IMR-90 (cell line): ENCODE results near the gene SEPTIN3. TPM values are rescaled to one million over a fixed set of nuclear protein-coding genes. Genes with fewer than 3 reads are reported as not detected.

ENCODE experiments used
- ATAC-seq: fragments of 200-7000 bp; cut with Tn5 transposase; 2 replicates; pipeline ENCODE4 v1.9.1; 2020; ENCODE audit warnings: low read depth, mild to moderate bottlenecking, moderate library complexity
- BruUV-seq: library from RNA; stranded (reverse); fragments of 400-500 nt; replicated peaks from 2 replicates; lab custom pipeline; 2021; lab: Mats Ljungman, UMichigan
- CTCF ChIA-PET: fragments of 300-600 bp; formaldehyde crosslinking; extraction: SDS; loops from one replicate; lab custom pipeline; 2021; ENCODE audit warnings: antibody characterized with exemption; lab: Yijun Ruan, JAX
- POLR2A ChIA-PET: fragments of 300-600 bp; sonication (Branson Sonifier 250); formaldehyde crosslinking; loops from one replicate; lab custom pipeline; 2022; ENCODE audit warnings: antibody characterized with exemption; ENCODE audit not compliant: unreplicated experiment; lab: Charles Lee
- DNase-seq: peaks from one replicate; pipeline ENCODE4 v3.0.0; 2013
- H2AFZ ChIP-seq: replicated peaks from 2 replicates; pipeline ENCODE3; 2013; ENCODE audit warnings: low read length, mild to moderate bottlenecking; ENCODE audit not compliant: poor library complexity
- H2AK5ac ChIP-seq: 2 replicates; pipeline ENCODE4 v1.6.1; 2013; ENCODE audit warnings: low read depth, low read length, inconsistent platforms
- H2AK9ac ChIP-seq: replicated peaks from 2 replicates; pipeline ENCODE3; 2013; ENCODE audit warnings: mild to moderate bottlenecking, low read depth, low read length, moderate library complexity; ENCODE audit not compliant: poor library complexity
- H2BK120ac ChIP-seq: 2 replicates; pipeline ENCODE4 v1.6.1; 2013; ENCODE audit warnings: low read depth, low read length, inconsistent platforms
- H2BK15ac ChIP-seq: 3 replicates; pipeline ENCODE4 v1.6.1; 2013; ENCODE audit warnings: low read depth, low read length, inconsistent platforms
- H2BK20ac ChIP-seq: 2 replicates; pipeline ENCODE4 v1.6.1; 2013; ENCODE audit warnings: low read depth, mild to moderate bottlenecking, inconsistent platforms, low read length, moderate library complexity
- H2BK5ac ChIP-seq: 2 replicates; pipeline ENCODE4 v1.6.1; 2013; ENCODE audit warnings: mild to moderate bottlenecking, low read depth, low read length, inconsistent platforms; ENCODE audit not compliant: poor library complexity, severe bottlenecking
- H3K14ac ChIP-seq: replicated peaks from 2 replicates; pipeline ENCODE4 v1.6.1; 2013; ENCODE audit warnings: low read depth, low read length, inconsistent platforms
- H3K18ac ChIP-seq: 2 replicates; pipeline ENCODE4 v1.6.1; 2013; ENCODE audit warnings: low read depth, low read length, control low read depth
- H3K23ac ChIP-seq: 2 replicates; pipeline ENCODE4 v1.6.1; 2013; ENCODE audit warnings: low read depth, low read length, inconsistent platforms
- H3K27ac ChIP-seq: 2 replicates; pipeline ENCODE4 v1.5.1; 2013; ENCODE audit warnings: mild to moderate bottlenecking, control low read depth, low read length; ENCODE audit not compliant: insufficient read depth
- H3K27me3 ChIP-seq: 2 replicates; pipeline ENCODE4 v1.6.1; 2013; ENCODE audit warnings: low read length; ENCODE audit not compliant: control insufficient read depth, insufficient read depth
- H3K36me3 ChIP-seq: 2 replicates; pipeline ENCODE4 v1.6.1; 2013; ENCODE audit warnings: low read length, mixed read lengths; ENCODE audit not compliant: control insufficient read depth, insufficient read depth
- H3K4ac ChIP-seq: 2 replicates; pipeline ENCODE4 v1.6.1; 2013; ENCODE audit warnings: low read depth, low read length, inconsistent platforms
- H3K4me1 ChIP-seq: 2 replicates; pipeline ENCODE4 v1.6.1; 2013; ENCODE audit warnings: low read length, mixed read lengths; ENCODE audit not compliant: control insufficient read depth, insufficient read depth
- H3K4me2 ChIP-seq: 2 replicates; pipeline ENCODE4 v1.6.1; 2013; ENCODE audit warnings: low read depth, mild to moderate bottlenecking, control low read depth, low read length, moderate library complexity
- H3K4me3 ChIP-seq: 2 replicates; pipeline ENCODE4 v1.5.1; 2013; ENCODE audit warnings: low read depth, mild to moderate bottlenecking, control low read depth, low read length, moderate library complexity; ENCODE audit not compliant: insufficient read depth
- H3K56ac ChIP-seq: 2 replicates; pipeline ENCODE4 v1.6.1; 2013; ENCODE audit warnings: low read length, inconsistent platforms; ENCODE audit not compliant: insufficient read depth; ENCODE audit errors: extremely low read depth
- H3K79me1 ChIP-seq, 2 experiments: 2 replicates each; pipeline ENCODE4 v1.6.1; 2013; ENCODE audit warnings: low read length in 2 of 2, inconsistent platforms in 1 of 2, low read depth in 1 of 2
- H3K9ac ChIP-seq: 2 replicates; pipeline ENCODE4 v1.6.1; 2013; ENCODE audit warnings: low read depth, low read length, control low read depth
- H3K9me1 ChIP-seq: 2 replicates; pipeline ENCODE4 v1.6.1; 2013; ENCODE audit warnings: low read length, inconsistent platforms; ENCODE audit not compliant: insufficient read depth
- H3K9me3 ChIP-seq: 2 replicates; pipeline ENCODE4 v1.6.1; 2013; ENCODE audit warnings: low read length; ENCODE audit not compliant: control insufficient read depth, insufficient read depth
- H4K20me1 ChIP-seq: 2 replicates; pipeline ENCODE4 v1.6.1; 2013; ENCODE audit warnings: low read length, inconsistent platforms; ENCODE audit not compliant: insufficient read depth
- H4K5ac ChIP-seq: 2 replicates; pipeline ENCODE4 v1.6.1; 2013; ENCODE audit warnings: mild to moderate bottlenecking, low read depth, low read length, control low read depth
- H4K8ac ChIP-seq, 2 experiments: 2 replicates each; pipeline ENCODE4 v1.6.1; 2013; ENCODE audit warnings: low read depth in 2 of 2, low read length in 2 of 2, control low read depth in 1 of 2, inconsistent platforms in 1 of 2
- H4K91ac ChIP-seq: 2 replicates; pipeline ENCODE4 v1.6.1; 2013; ENCODE audit warnings: low read depth, low read length, inconsistent platforms; ENCODE audit not compliant: insufficient read depth
- BHLHE40 ChIP-seq: fragments of 150-350 bp; IDR thresholded peaks from 2 replicates; pipeline ENCODE4 v1.6.1; 2016; ENCODE audit warnings: mild to moderate bottlenecking, low read depth, low read length
- CHD1 ChIP-seq: IDR thresholded peaks from 2 replicates; pipeline ENCODE4 v1.6.1; 2012; ENCODE audit warnings: low read depth, low read length, improper control_type of control experiment
- FOS ChIP-seq: fragments of 150-350 bp; IDR thresholded peaks from 2 replicates; pipeline ENCODE4 v1.6.1; 2016; ENCODE audit warnings: low read depth, low read length
- MAFK ChIP-seq: IDR thresholded peaks from 2 replicates; pipeline ENCODE4 v1.6.1; 2012; ENCODE audit warnings: low read depth, low read length, improper control_type of control experiment
- MAZ ChIP-seq: IDR thresholded peaks from 2 replicates; pipeline ENCODE4 v1.6.1; 2012; ENCODE audit warnings: low read depth, mild to moderate bottlenecking, low read length, improper control_type of control experiment, moderate library complexity, borderline replicate concordance
- MXI1 ChIP-seq: IDR thresholded peaks from 2 replicates; pipeline ENCODE4 v1.6.1; 2012; ENCODE audit warnings: low read depth, mild to moderate bottlenecking, low read length, moderate library complexity, borderline replicate concordance
- NFE2L2 ChIP-seq: fragments of 150-350 bp; IDR thresholded peaks from 2 replicates; pipeline ENCODE4 v1.6.1; 2016; ENCODE audit warnings: low read depth, mild to moderate bottlenecking, low read length
- RCOR1 ChIP-seq: IDR thresholded peaks from 2 replicates; pipeline ENCODE4 v1.6.1; 2012; ENCODE audit warnings: mild to moderate bottlenecking, low read length, improper control_type of control experiment; ENCODE audit not compliant: insufficient replicate concordance
- RFX5 ChIP-seq: IDR thresholded peaks from 2 replicates; pipeline ENCODE4 v1.8.0; 2012; ENCODE audit warnings: low read depth, mild to moderate bottlenecking, low read length, moderate library complexity
- WGBS, 2 experiments: methylation state at CpG; one replicate each; pipeline versions ENCODE4 v1.1.5 to v1.1.7; 2013; ENCODE audit warnings: missing lambda C conversion rate in 2 of 2; ENCODE audit not compliant: insufficient read length in 1 of 2; ENCODE audit errors: extremely low coverage in 2 of 2; 5-methylcytosine and 5-hydroxymethylcytosine counted together
- dilution Hi-C: fragments of 300-500 bp; cut with HindIII; formaldehyde crosslinking; loops from one replicate; pipeline ENCODE4 v1.14.3; 2018; ENCODE audit warnings: low sequenced_read_pairs; ENCODE audit not compliant: unreplicated experiment
- in situ Hi-C: fragments of 300-500 bp; cut with MboI; formaldehyde crosslinking; loops from 3 replicates; pipeline ENCODE4 v1.14.3; 2019; ENCODE audit warnings: low sequenced_read_pairs, inconsistent platforms, mixed read lengths
- intact Hi-C: fragments of 100-400 bp; cut with micrococcal nuclease; formaldehyde crosslinking; loops from 2 replicates; pipeline ENCODE4 v1.10.0; 2022
- polyA plus RNA-seq, 3 experiments: library from polyadenylated mRNA; depleted of rRNA; stranded (reverse); fragments of >200 nt; gene quantifications; 2 replicates each; pipeline ENCODE4 v1.2.3, GENCODE V29; 2012; ENCODE audit warnings: low replicate concordance in 1 of 3
- total RNA-seq: library from RNA; depleted of rRNA; stranded (reverse); fragments of >200 nt; gene quantifications from 2 replicates; pipeline ENCODE4 v1.2.3, GENCODE V29; 2012
- TF ChIP-seq, protein P1 (sequence below): fragments of 150-350 bp; IDR thresholded peaks from 2 replicates; pipeline ENCODE4 v1.6.1; 2017; ENCODE audit warnings: mild to moderate bottlenecking, antibody characterized with exemption, low read length, low read depth
- TF ChIP-seq, protein P2 (sequence below): fragments of 150-350 bp; IDR thresholded peaks from 2 replicates; pipeline ENCODE4 v1.6.1; 2016; ENCODE audit warnings: low read depth, mild to moderate bottlenecking, low read length, moderate library complexity, borderline replicate concordance
- TF ChIP-seq, protein P3 (sequence below): conservative IDR thresholded peaks from 2 replicates; pipeline ENCODE4 v1.5.1; 2012; ENCODE audit warnings: mild to moderate bottlenecking, low read depth, low read length, improper control_type of control experiment

The SEPTIN3 gene
- total and polyA plus RNA-seq, 2 of the 4 experiments (the other 2 are of a cell fraction): 0.15 to 0.18 TPM

DNA sequence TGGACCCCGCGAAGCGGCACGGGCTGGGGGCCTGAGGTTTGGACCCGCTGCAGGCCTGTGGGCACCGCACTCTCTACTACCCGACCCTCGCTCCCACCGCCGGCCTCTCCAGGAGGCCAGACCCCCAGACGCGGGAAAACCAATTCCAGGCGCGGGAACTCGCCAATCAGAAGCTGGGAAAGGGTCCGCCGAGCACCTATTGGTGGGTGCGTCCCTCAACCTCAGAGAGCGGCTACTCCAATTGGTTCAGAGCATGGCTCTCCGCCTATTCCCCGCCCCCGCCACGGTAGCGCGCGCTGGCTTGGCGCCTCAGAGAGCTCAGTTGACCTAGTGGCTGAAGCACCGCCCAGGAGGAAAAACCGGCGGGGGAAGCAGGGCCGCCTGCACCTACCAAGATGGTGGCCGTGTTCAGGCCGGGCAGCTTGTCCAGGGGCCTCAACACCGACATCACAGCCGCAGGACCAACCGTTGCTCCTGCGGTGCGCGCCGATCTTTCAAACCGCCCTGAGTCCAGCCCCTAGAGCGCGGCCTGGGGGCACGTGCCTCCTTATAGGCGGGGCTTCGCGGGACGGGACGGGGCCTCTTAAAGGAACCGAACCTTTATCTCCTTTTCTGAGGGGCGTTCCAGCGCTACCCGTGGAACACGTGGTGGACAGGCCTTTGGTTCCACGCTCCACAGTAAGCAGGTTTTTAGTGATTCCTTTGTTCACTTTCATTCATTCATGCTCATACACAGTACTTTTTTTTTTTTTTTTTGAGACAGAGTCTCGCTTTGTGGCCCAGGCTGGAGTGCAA is 22.4 kb upstream of the SEPTIN3 start, which contains the start of gene CENPM:
Gene CENPM (minus strand): TSS at position 524 of the 795 bp plus-strand sequence. CDS start 76 bp downstream, at position 448.
- Histone ChIP-seq H2AK5ac (peak within 1 kb of the TSS; percentile 12; the same call in 1 of the 2 replicates), H3K27ac (peak within 1 kb of the TSS; percentile 42; the same call in 1 of the 2 replicates), H3K9me1 (no peaks in the 10 kb centered on the region), H4K91ac (peak within 1 kb of the TSS; percentile 30), H3K23ac (peak within 1 kb of the TSS; percentile 72), H4K8ac (peak within 1 kb of the TSS; percentile 67 to 97), H3K36me3 (no peaks in the 10 kb centered on the region), H4K20me1 (no peaks in the 10 kb centered on the region), H3K18ac (peak within 1 kb of the TSS; percentile 75), H3K4ac (peak within 1 kb of the TSS; percentile 86), H3K4me1 (peaks cover 8% of the 10 kb centered on the region), H3K4me3 (peak within 1 kb of the TSS; percentile 82), H3K56ac (no peak within 1 kb of the TSS), H2BK15ac (peak within 1 kb of the TSS; percentile 37; the same call in 2 of the 3 replicates), H3K79me1 (peaks cover 5 to 17% of the 10 kb centered on the region in 2 experiments), H2BK20ac (peak within 1 kb of the TSS; percentile 79; the same call in 1 of the 2 replicates), H2AK9ac (peak within 1 kb of the TSS; percentile 95), H2BK120ac (peak within 1 kb of the TSS; percentile 75; the same call in 1 of the 2 replicates), H2BK5ac (peak within 1 kb of the TSS; percentile 70), H3K9ac (peak within 1 kb of the TSS; percentile 54; the same call in 1 of the 2 replicates), H2AFZ (peak within 1 kb of the TSS; percentile 93), H4K5ac (peak within 1 kb of the TSS; percentile 94), H3K9me3 (no peaks in the 10 kb centered on the region), H3K27me3 (no peaks in the 10 kb centered on the region), H3K4me2 (peak within 1 kb of the TSS; percentile 88), H3K14ac (peak within 1 kb of the TSS; percentile 89)
- ATAC-seq: peak; percentile 98
- dilution Hi-C loops (no loop called here), intact Hi-C loops (no loop called here), in situ Hi-C loops (no loop called here)
- ChIA-PET CTCF (interaction anchor here (0.6 to 2.2 kb wide), 5 partner anchors 10 to 314 kb away, joined by 3 to 8 read pairs (median 3); partner anchors contain the start of gene TNFRSF13C), POLR2A (no interaction called here)
- peak; percentile 91 for DNase-seq
- TF ChIP-seq, protein P1, sequence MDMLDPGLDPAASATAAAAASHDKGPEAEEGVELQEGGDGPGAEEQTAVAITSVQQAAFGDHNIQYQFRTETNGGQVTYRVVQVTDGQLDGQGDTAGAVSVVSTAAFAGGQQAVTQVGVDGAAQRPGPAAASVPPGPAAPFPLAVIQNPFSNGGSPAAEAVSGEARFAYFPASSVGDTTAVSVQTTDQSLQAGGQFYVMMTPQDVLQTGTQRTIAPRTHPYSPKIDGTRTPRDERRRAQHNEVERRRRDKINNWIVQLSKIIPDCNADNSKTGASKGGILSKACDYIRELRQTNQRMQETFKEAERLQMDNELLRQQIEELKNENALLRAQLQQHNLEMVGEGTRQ: peak; percentile 97
- peak; percentile 96 for TF ChIP-seq BHLHE40
- TF ChIP-seq, protein P2, sequence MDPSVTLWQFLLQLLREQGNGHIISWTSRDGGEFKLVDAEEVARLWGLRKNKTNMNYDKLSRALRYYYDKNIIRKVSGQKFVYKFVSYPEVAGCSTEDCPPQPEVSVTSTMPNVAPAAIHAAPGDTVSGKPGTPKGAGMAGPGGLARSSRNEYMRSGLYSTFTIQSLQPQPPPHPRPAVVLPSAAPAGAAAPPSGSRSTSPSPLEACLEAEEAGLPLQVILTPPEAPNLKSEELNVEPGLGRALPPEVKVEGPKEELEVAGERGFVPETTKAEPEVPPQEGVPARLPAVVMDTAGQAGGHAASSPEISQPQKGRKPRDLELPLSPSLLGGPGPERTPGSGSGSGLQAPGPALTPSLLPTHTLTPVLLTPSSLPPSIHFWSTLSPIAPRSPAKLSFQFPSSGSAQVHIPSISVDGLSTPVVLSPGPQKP: no peak
- no peak for TF ChIP-seq RCOR1
- TF ChIP-seq, protein P3, sequence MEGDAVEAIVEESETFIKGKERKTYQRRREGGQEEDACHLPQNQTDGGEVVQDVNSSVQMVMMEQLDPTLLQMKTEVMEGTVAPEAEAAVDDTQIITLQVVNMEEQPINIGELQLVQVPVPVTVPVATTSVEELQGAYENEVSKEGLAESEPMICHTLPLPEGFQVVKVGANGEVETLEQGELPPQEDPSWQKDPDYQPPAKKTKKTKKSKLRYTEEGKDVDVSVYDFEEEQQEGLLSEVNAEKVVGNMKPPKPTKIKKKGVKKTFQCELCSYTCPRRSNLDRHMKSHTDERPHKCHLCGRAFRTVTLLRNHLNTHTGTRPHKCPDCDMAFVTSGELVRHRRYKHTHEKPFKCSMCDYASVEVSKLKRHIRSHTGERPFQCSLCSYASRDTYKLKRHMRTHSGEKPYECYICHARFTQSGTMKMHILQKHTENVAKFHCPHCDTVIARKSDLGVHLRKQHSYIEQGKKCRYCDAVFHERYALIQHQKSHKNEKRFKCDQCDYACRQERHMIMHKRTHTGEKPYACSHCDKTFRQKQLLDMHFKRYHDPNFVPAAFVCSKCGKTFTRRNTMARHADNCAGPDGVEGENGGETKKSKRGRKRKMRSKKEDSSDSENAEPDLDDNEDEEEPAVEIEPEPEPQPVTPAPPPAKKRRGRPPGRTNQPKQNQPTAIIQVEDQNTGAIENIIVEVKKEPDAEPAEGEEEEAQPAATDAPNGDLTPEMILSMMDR: no peak
- peak; percentile 79; the same call in 1 of the 2 replicates for TF ChIP-seq FOS
- TF ChIP-seq MXI1: peak; percentile 97
- peak; percentile 76; the same call in 1 of the 2 replicates for TF ChIP-seq MAZ
- TF ChIP-seq CHD1: no peak
- no peak for TF ChIP-seq RFX5
- no peak for TF ChIP-seq MAFK
- TF ChIP-seq NFE2L2: no peak
- no TSS peak for BruUV-seq
- WGBS, 2 experiments: 1% methylated on average over 28 of the region's 56 CpGs; no CpG with 5 or more reads in 1 of the 2 experiments
